WTC11 (cell line): ENCODE data around the gene EIF4G3.

ENCODE experiments used
- ATF6 ChIP-seq: sonication (generic); formaldehyde crosslinking; IDR thresholded peaks from 2 replicates; pipeline ENCODE4 v1.8.1; 2023; ENCODE audit warnings: mild to moderate bottlenecking, missing genetic modification reagents
- TF ChIP-seq, protein P1 (sequence below): fragments of 200-600 bp; IDR thresholded peaks from 2 replicates; pipeline ENCODE4 v1.8.0; 2022; ENCODE audit warnings: antibody characterized with exemption
- TF ChIP-seq, protein P2 (sequence below): fragments of 250-450 bp; sonication (Bioruptor Pico); IDR thresholded peaks from 2 replicates; pipeline ENCODE4 v1.9.0; 2021; ENCODE audit warnings: moderate library complexity, mild to moderate bottlenecking, inconsistent platforms, borderline replicate concordance

DNA sequence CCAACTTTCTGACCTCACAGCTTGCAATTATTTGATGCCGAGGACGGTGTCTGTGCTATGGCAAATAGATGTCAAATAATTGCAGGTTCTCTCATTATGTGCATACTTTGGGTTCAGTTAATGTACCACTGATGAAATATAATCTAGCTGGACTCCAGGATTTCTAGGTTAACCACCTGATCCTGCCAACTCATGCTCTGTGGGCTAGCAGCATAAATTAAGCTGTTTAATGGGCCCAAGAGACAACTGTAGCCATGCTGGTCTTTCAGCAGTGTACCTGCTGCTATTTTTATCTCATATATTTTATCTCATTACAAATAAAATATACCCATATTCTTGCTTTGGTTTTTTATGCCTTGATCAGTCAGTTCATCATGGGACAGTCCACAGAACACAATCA, 346.3 kb downstream of the EIF4G3 start:
- TF ChIP-seq, protein P1, sequence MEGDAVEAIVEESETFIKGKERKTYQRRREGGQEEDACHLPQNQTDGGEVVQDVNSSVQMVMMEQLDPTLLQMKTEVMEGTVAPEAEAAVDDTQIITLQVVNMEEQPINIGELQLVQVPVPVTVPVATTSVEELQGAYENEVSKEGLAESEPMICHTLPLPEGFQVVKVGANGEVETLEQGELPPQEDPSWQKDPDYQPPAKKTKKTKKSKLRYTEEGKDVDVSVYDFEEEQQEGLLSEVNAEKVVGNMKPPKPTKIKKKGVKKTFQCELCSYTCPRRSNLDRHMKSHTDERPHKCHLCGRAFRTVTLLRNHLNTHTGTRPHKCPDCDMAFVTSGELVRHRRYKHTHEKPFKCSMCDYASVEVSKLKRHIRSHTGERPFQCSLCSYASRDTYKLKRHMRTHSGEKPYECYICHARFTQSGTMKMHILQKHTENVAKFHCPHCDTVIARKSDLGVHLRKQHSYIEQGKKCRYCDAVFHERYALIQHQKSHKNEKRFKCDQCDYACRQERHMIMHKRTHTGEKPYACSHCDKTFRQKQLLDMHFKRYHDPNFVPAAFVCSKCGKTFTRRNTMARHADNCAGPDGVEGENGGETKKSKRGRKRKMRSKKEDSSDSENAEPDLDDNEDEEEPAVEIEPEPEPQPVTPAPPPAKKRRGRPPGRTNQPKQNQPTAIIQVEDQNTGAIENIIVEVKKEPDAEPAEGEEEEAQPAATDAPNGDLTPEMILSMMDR: no peak
- TF ChIP-seq, protein P2, sequence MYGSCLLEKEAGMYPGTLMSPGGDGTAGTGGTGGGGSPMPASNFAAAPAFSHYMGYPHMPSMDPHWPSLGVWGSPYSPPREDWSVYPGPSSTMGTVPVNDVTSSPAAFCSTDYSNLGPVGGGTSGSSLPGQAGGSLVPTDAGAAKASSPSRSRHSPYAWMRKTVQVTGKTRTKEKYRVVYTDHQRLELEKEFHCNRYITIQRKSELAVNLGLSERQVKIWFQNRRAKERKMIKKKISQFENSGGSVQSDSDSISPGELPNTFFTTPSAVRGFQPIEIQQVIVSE: no peak
- TF ChIP-seq ATF6 (CRISPR knock-in tag): no peak
